Measurements from ENCODE around the gene FRG2.
"Not testable (repeated sequence)": the region's sequence is repeated elsewhere in the genome, so short reads cannot be mapped to it uniquely, and the experiment has no call there.

- TF ChIP-seq CTCF, EZH2phosphoT487 (IDR thresholded peaks at IDR 0.05): not testable (repeated sequence)
Measured at GRCh38 chr4:189983916-189984526, 43.0 kb downstream of the FRG2 start.
